Muscle layer of duodenum (tissue), 2 donors: ENCODE measurements around the gene C1QBP.

Experiments
- H3K27ac ChIP-seq: one replicate; pipeline ENCODE4 v1.7.0; 2013; ENCODE audit warnings: mild to moderate bottlenecking, low read length
- H3K27me3 ChIP-seq: one replicate; pipeline ENCODE4 v1.7.0; 2013; ENCODE audit warnings: low read depth, mild to moderate bottlenecking, control low read depth, low read length
- H3K36me3 ChIP-seq, 2 donors: one replicate each; pipeline ENCODE4 v1.7.0; 2013; ENCODE audit warnings: low read length in 2 of 2, control low read depth in 1 of 2, mild to moderate bottlenecking in 1 of 2; ENCODE audit not compliant: insufficient read depth in 2 of 2, control insufficient read depth in 1 of 2
- H3K4me1 ChIP-seq, 2 donors: one replicate each; pipeline ENCODE4 v1.7.0; 2013; ENCODE audit warnings: low read length in 2 of 2, mild to moderate bottlenecking in 2 of 2, control low read depth in 1 of 2, moderate library complexity in 1 of 2; ENCODE audit not compliant: insufficient read depth in 2 of 2, control insufficient read depth in 1 of 2
- H3K4me3 ChIP-seq, 2 donors: one replicate each; pipeline ENCODE4 v1.7.0; 2013; ENCODE audit warnings: low read length in 2 of 2, low read depth in 1 of 2, mild to moderate bottlenecking in 1 of 2
- H3K9me3 ChIP-seq, 2 donors: one replicate each; pipeline ENCODE4 v1.7.0; 2013; ENCODE audit warnings: low read length in 2 of 2, control low read depth in 1 of 2, mild to moderate bottlenecking in 1 of 2; ENCODE audit not compliant: control insufficient read depth in 1 of 2
- donor health status: healthy.

Gene C1QBP

DNA sequence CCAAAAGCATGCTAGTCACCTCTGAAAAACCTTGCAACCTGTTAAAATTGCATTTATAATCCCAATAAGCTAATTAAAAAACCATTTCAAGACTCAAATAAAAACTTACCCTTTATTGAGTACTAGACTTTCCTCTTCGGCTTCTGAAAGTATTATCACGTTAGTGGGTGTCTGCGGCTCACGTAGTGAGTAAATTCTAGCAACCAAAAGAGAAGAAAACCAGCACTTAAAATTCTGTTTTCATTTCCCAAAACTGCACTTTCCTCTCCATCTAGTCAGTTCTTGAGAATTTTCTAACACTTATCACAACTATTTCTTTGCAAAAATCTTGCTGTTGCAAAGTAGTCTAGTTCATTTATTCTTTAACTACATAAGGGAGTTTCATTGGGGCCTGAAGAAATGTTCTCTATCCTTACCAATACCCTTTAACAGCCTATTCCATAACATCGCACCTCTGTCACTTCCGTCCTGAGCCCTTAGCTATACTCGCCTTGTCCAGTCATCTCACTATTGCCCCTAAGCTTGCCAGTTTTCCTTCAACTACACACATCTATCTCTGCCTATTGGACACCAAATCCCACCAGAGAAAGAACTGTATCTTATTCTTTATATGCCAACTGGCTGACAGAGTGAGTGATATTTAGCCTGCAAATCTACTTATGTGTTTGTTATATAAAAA is 28.2 kb downstream of the C1QBP start:
- Histone ChIP-seq H3K4me3 (no peak overlapping the region), H3K9me3 (no peaks in the 10 kb centered on the region), H3K27me3 (no peaks in the 10 kb centered on the region), H3K36me3 (peaks cover 79 to 81% of the 10 kb centered on the region in 2 donors), H3K4me1 (no peaks in the 10 kb centered on the region), H3K27ac (no peak overlapping the region)

DNA sequence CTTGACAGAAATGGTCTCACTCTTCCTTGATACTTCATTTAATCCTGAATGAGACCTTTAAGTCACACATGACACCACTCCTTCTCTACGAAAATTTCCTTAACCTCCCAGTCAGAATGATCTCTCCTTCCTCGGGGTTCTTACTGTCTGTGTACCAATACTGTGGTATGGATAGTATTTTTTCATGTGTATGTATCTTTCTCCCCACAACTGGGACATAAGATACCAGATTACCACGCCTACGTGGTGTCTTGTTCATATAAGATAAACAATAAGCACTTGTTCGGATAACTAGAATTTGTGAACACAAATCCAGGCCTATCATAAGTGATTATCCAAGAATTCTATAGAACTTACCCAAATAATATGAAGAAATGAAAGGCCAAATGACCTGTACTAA is 30.8 kb downstream of the C1QBP start:
- no peak overlapping the region for H3K27ac ChIP-seq
- H3K36me3 ChIP-seq, result peaks cover 74 to 83% of the 10 kb centered on the region in 2 donors
- no peaks in the 10 kb centered on the region for H3K27me3 ChIP-seq
- H3K4me3 ChIP-seq, result no peak overlapping the region
- no peaks in the 10 kb centered on the region for H3K4me1 ChIP-seq
- H3K9me3 ChIP-seq, result no peaks in the 10 kb centered on the region

DNA sequence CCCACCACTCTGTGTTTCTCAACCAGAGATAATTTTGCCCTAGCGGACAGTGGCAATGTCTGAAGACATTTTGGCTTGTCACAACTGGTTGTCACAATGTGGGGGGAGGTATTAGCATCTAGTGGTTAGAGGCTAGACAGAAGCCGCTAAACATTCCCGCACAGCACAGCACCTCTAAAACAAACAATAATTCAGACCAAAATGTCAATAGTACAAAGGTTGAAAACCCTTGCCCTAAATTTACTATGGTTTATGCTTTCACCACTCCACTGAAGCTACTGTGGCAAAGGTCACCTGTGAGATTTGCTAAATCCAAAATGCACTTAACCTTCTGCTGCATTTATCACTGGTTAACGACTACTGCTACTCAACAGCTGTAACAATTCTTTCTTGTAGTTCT is 33.6 kb downstream of the C1QBP start:
- Histone ChIP-seq H3K36me3 (peaks cover 66 to 77% of the 10 kb centered on the region in 2 donors), H3K27ac (no peak overlapping the region), H3K9me3 (no peaks in the 10 kb centered on the region), H3K27me3 (no peaks in the 10 kb centered on the region), H3K4me3 (no peak overlapping the region), H3K4me1 (no peaks in the 10 kb centered on the region)

DNA sequence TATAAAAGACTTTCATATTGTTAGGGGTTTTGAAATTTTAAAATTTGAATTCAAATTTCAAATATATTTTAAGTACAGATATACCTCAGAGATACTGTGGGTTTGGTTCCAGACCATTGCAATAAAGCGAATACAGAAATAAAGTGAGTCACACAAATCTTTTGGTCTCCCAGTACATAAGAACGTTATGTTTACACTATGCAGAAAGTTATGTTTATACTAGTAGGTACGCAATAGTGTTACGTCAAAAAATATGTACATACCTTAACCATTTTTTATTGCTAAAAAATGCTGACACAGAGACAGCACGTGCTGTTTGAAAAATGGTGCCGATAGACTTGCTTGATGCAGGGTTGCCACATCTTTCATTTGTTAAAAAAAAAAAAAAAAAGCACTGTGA is 39.2 kb downstream of the C1QBP start:
- H3K4me3 ChIP-seq, result no peak overlapping the region
- peaks cover 42 to 53% of the 10 kb centered on the region in 2 donors for H3K36me3 ChIP-seq
- H3K27ac ChIP-seq, result no peak overlapping the region
- no peaks in the 10 kb centered on the region for H3K27me3 ChIP-seq
- H3K4me1 ChIP-seq, result no peaks in the 10 kb centered on the region
- H3K9me3 ChIP-seq, result no peaks in the 10 kb centered on the region

DNA sequence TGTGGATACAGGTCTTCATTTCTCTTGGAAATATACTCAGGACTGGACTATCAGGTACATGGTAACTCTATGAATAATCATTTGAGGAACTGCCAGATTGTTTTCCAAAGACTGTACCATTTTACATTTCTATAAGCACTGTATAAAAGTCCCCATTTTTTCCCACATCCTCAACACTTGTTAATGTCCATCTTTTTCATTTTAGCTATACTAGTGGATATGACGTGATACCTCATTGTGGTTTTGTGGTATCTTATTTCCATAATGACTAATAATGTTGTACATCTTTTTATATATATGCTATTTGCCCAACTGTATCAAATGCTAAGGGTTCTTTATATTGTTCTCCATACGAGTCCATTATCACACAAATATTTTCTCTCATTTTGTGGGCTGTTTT is 42.3 kb downstream of the C1QBP start:
- no peaks in the 10 kb centered on the region for H3K9me3 ChIP-seq
- H3K4me1 ChIP-seq, result no peaks in the 10 kb centered on the region
- H3K4me3 ChIP-seq, result no peak overlapping the region
- H3K27me3 ChIP-seq, result no peaks in the 10 kb centered on the region
- no peak overlapping the region for H3K27ac ChIP-seq
- peaks cover 50 to 54% of the 10 kb centered on the region in 2 donors for H3K36me3 ChIP-seq

DNA sequence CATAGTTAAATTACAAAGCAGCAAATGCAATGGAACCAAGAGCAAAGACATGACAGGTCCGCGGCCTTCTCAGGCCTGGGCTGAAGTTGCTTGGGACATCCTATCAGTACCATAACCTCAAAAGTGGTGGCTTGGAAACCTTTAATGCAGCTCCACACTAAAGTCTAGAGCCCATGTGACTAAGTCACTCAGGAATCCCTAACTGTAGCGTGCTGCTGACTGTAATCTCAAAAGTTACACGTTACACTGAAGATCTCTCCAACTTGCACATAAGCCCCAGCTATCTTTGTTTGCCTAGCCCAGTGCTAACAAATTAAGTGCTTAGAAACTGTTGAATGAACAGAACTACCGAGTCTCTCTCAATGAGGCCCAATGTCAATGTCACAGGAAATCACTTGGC is 47.3 kb downstream of the C1QBP start:
- no peaks in the 10 kb centered on the region for H3K9me3 ChIP-seq
- peaks cover 68 to 70% of the 10 kb centered on the region in 2 donors for H3K36me3 ChIP-seq
- no peak overlapping the region for H3K4me3 ChIP-seq
- no peak overlapping the region for H3K27ac ChIP-seq
- H3K27me3 ChIP-seq, result no peaks in the 10 kb centered on the region
- no peaks in the 10 kb centered on the region for H3K4me1 ChIP-seq
